OCI-LY7 (cell line): ENCODE data around the gene AAK1. TPM values are rescaled to one million over a fixed set of nuclear protein-coding genes. Genes with fewer than 3 reads are reported as not detected.

ENCODE experiments used
- BruUV-seq: library from RNA; stranded (reverse); fragments of 400-500 nt; replicated peaks from 2 replicates; lab custom pipeline; 2021; lab: Mats Ljungman, UMichigan
- CTCF ChIA-PET: fragments of 300-600 bp; sonication (Branson Sonifier 250); formaldehyde crosslinking; loops from one replicate; lab custom pipeline; 2022; ENCODE audit warnings: antibody characterized with exemption; ENCODE audit not compliant: unreplicated experiment; lab: Charles Lee
- POLR2A ChIA-PET: fragments of 300-600 bp; sonication (Branson Sonifier 250); formaldehyde crosslinking; loops from one replicate; lab custom pipeline; 2022; ENCODE audit warnings: antibody characterized with exemption; lab: Charles Lee
- DNase-seq: peaks from one replicate; pipeline ENCODE4 v3.0.0-alpha.2; 2015; ENCODE audit warnings: low spot score
- H2AFZ ChIP-seq: fragments of 200-600 bp; sonication (generic), shearing (Covaris generic); 2 replicates; pipeline ENCODE4 v1.6.1; 2014; ENCODE audit warnings: mild to moderate bottlenecking, antibody characterized with exemption, low read length, moderate library complexity
- H3K27ac ChIP-seq: fragments of 200-600 bp; sonication (generic); 2 replicates; pipeline ENCODE4 v1.5.1; 2014; ENCODE audit warnings: mixed run types, low read depth, mild to moderate bottlenecking, moderate library complexity, low read length, inconsistent platforms; ENCODE audit not compliant: poor library complexity, severe bottlenecking
- H3K36me3 ChIP-seq: fragments of 200-600 bp; sonication (generic); 2 replicates; pipeline ENCODE4 v1.6.1; 2014; ENCODE audit warnings: mild to moderate bottlenecking, antibody characterized with exemption, low read length, moderate library complexity, mixed read lengths; ENCODE audit not compliant: insufficient read depth
- H3K4me1 ChIP-seq: fragments of 200-600 bp; sonication (generic); 2 replicates; pipeline ENCODE4 v1.5.1; 2014; ENCODE audit warnings: mild to moderate bottlenecking, low read length; ENCODE audit not compliant: insufficient read depth, poor library complexity, severe bottlenecking
- H3K4me2 ChIP-seq: fragments of 200-600 bp; sonication (generic); 2 replicates; pipeline ENCODE4 v1.6.1; 2014; ENCODE audit warnings: mild to moderate bottlenecking, low read length
- H3K4me3 ChIP-seq: fragments of 200-600 bp; sonication (generic); 2 replicates; pipeline ENCODE4 v1.5.1; 2014; ENCODE audit warnings: mild to moderate bottlenecking, low read depth, low read length; ENCODE audit not compliant: poor library complexity, severe bottlenecking
- H3K79me2 ChIP-seq: fragments of 200-600 bp; sonication (generic); 2 replicates; pipeline ENCODE4 v1.6.1; 2016; ENCODE audit warnings: low read depth, mild to moderate bottlenecking, low read length, moderate library complexity, mixed read lengths; ENCODE audit not compliant: insufficient read depth
- H3K9me2 ChIP-seq: fragments of 200-600 bp; sonication (generic); 2 replicates; pipeline ENCODE4 v1.6.1; 2016; ENCODE audit warnings: mild to moderate bottlenecking, low read length, mixed read lengths; ENCODE audit not compliant: insufficient read depth
- H3K9me3 ChIP-seq: fragments of 200-600 bp; sonication (generic); 2 replicates; pipeline ENCODE4 v1.6.1; 2014; ENCODE audit warnings: mild to moderate bottlenecking, mixed run types, low read length, mixed read lengths
- H4K20me1 ChIP-seq: fragments of 200-600 bp; sonication (generic); 2 replicates; pipeline ENCODE4 v1.6.1; 2014; ENCODE audit warnings: mild to moderate bottlenecking, antibody characterized with exemption, low read length, moderate library complexity, mixed read lengths; ENCODE audit not compliant: insufficient read depth
- CTCF ChIP-seq: fragments of 200-600 bp; sonication (generic); conservative IDR thresholded peaks from 2 replicates; pipeline ENCODE4 v1.5.1; 2014; ENCODE audit warnings: mild to moderate bottlenecking, antibody characterized with exemption, low read length, moderate library complexity, mixed read lengths
- EZH2phosphoT487 ChIP-seq: fragments of 200-600 bp; sonication (generic); IDR thresholded peaks from 2 replicates; pipeline ENCODE4 v1.6.1; 2018; ENCODE audit warnings: low read depth, borderline replicate concordance, mild to moderate bottlenecking, mixed run types, antibody characterized with exemption, low read length, moderate library complexity, mixed read lengths
- intact Hi-C: fragments of 100-400 bp; cut with micrococcal nuclease; formaldehyde crosslinking; loops from one replicate; pipeline ENCODE4 v1.10.0; 2022; ENCODE audit not compliant: unreplicated experiment
- total RNA-seq, 2 experiments: library from RNA; depleted of rRNA in 1 of 2; stranded (reverse); fragments of >200 nt in 1 of 2; shearing (Covaris generic) in 1 of 2; gene quantifications; 2 replicates each; pipeline ENCODE4 v1.2.3, GENCODE V29; 2014 to 2022

Gene AAK1
- total RNA-seq, 2 experiments from 2014 or later, result 8.3 to 8.5 TPM

- H3K9me2 ChIP-seq, result no peaks in the 10 kb centered on the region
- no peak for DNase-seq
- intact Hi-C loops, result no loop called here
- no peaks in the 10 kb centered on the region for H4K20me1 ChIP-seq
- H3K36me3 ChIP-seq, result no peaks in the 10 kb centered on the region
- no peak overlapping the region for H2AFZ ChIP-seq
- POLR2A ChIA-PET, result no interaction called here
- no peaks in the 10 kb centered on the region for H3K4me1 ChIP-seq
- H3K79me2 ChIP-seq, result no peaks in the 10 kb centered on the region
- CTCF ChIA-PET, result no interaction called here
- H3K4me2 ChIP-seq, result no peak overlapping the region
- no peaks in the 10 kb centered on the region for H3K9me3 ChIP-seq
- no peak overlapping the region for H3K27ac ChIP-seq
- TF ChIP-seq EZH2phosphoT487, result no peak
- no peak for TF ChIP-seq CTCF
- H3K4me3 ChIP-seq, result no peak overlapping the region
- no TSS peak for BruUV-seq
These were observed 72.3 kb downstream of the AAK1 start for GRCh38 chr2:69571189-69571588.

GRCh38 chr2:69570474-69570873 lies 73.1 kb downstream of the AAK1 start:
- TF ChIP-seq CTCF, result no peak
- no peak for TF ChIP-seq EZH2phosphoT487
- H3K27ac ChIP-seq, result no peak overlapping the region
- CTCF ChIA-PET, result no interaction called here
- H3K9me2 ChIP-seq, result no peaks in the 10 kb centered on the region
- H4K20me1 ChIP-seq, result no peaks in the 10 kb centered on the region
- H3K4me3 ChIP-seq, result no peak overlapping the region
- no peaks in the 10 kb centered on the region for H3K4me1 ChIP-seq
- intact Hi-C loops, result no loop called here
- POLR2A ChIA-PET, result no interaction called here
- H3K4me2 ChIP-seq, result no peak overlapping the region
- BruUV-seq, result no TSS peak
- DNase-seq, result no peak
- H3K9me3 ChIP-seq, result no peaks in the 10 kb centered on the region
- H3K36me3 ChIP-seq, result no peaks in the 10 kb centered on the region
- no peaks in the 10 kb centered on the region for H3K79me2 ChIP-seq
- no peak overlapping the region for H2AFZ ChIP-seq

GRCh38 chr2:69567909-69568300 lies 75.6 kb downstream of the AAK1 start:
- no peaks in the 10 kb centered on the region for H4K20me1 ChIP-seq
- no peaks in the 10 kb centered on the region for H3K36me3 ChIP-seq
- no TSS peak for BruUV-seq
- H3K9me3 ChIP-seq, result no peaks in the 10 kb centered on the region
- ChIA-PET CTCF (no interaction called here), POLR2A (interaction anchor here (0.6 to 1.5 kb wide), 2 partner anchors 130 to 302 kb away, joined by 3 read pairs; partner anchors contain the start of gene NFU1)
- no peak overlapping the region for H3K27ac ChIP-seq
- no peaks in the 10 kb centered on the region for H3K4me1 ChIP-seq
- intact Hi-C loops, result loop anchor here (5.0 kb wide), 1 partner anchor 191 kb away; no protein-coding TSS in a partner anchor
- H2AFZ ChIP-seq, result no peak overlapping the region
- no peaks in the 10 kb centered on the region for H3K79me2 ChIP-seq
- H3K4me2 ChIP-seq, result no peak overlapping the region
- TF ChIP-seq CTCF (no peak), EZH2phosphoT487 (no peak)
- no peaks in the 10 kb centered on the region for H3K9me2 ChIP-seq
- no peak for DNase-seq
- no peak overlapping the region for H3K4me3 ChIP-seq
